ENCODE results near the gene CD248.

- TF ChIP-seq, protein P1, sequence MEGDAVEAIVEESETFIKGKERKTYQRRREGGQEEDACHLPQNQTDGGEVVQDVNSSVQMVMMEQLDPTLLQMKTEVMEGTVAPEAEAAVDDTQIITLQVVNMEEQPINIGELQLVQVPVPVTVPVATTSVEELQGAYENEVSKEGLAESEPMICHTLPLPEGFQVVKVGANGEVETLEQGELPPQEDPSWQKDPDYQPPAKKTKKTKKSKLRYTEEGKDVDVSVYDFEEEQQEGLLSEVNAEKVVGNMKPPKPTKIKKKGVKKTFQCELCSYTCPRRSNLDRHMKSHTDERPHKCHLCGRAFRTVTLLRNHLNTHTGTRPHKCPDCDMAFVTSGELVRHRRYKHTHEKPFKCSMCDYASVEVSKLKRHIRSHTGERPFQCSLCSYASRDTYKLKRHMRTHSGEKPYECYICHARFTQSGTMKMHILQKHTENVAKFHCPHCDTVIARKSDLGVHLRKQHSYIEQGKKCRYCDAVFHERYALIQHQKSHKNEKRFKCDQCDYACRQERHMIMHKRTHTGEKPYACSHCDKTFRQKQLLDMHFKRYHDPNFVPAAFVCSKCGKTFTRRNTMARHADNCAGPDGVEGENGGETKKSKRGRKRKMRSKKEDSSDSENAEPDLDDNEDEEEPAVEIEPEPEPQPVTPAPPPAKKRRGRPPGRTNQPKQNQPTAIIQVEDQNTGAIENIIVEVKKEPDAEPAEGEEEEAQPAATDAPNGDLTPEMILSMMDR (IDR thresholded peaks at IDR 0.05): no peak
- no peak for TF ChIP-seq EZH2 (IDR thresholded peaks at IDR 0.05; ENCODE audit: borderline replicate concordance, insufficient read depth, low read depth, low read length, poor library complexity, severe bottlenecking)
These were observed 6.8 kb upstream of the CD248 start for GRCh38 chr11:66323684-66324083.
